ENCODE results near the gene TSR3.
A peak's percentile ranks its signal among the peaks of the same experiment; 100 is the strongest.

TSR3 gene

DNA sequence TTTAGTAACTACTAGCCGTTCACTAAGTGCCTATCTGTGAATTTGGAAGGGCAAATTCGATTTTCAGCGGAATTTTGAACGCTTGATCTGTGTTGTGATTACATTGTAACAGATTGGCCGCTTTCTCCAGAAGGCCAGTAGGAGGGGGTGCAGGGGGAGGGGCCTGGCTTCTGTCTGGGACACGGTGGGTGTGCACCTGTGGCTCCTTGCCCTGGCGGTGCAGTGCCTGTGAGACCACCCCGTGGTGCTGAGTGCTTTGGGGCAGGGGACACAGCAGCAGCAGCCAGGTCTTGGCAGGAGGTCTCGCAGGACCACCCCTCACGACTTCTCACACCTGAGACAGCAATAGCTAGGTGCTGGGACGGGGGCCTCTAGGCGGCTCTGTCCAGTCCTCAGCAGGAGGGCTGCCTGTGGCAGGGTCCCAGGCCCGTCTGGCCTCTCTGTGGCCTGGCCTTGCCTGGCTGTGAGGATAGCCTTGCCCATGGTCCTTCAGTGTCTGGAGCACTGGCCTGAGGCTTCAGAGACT lies 40.4 kb downstream of the TSR3 start:
- DNase-seq (ENCODE audit: low spot score), result no peak
- no peak for FAIRE-seq

- FAIRE-seq, result no peak
- no peak for DNase-seq (ENCODE audit: low spot score)
Observed at GRCh38 chr16:1310832-1311200, 40.9 kb downstream of the TSR3 start.

GRCh38 chr16:1309888-1310831 lies 41.5 kb downstream of the TSR3 start:
- FAIRE-seq (no peak), DNase-seq (ENCODE audit: low spot score) (no peak)

- DNase-seq (ENCODE audit: low spot score), result peak; percentile 95
- FAIRE-seq, result peak; percentile 97
Observed at GRCh38 chr16:1308977-1309885, 42.4 kb downstream of the TSR3 start, which contains the start of gene UBE2I. Gene UBE2I, plus strand, starts transcription at chr16:1309636. Its CDS starts 4,395 bp downstream, at chr16:1314031.

GRCh38 chr16:1308036-1308976 lies 43.4 kb downstream of the TSR3 start:
- FAIRE-seq (peak; percentile 93), DNase-seq (ENCODE audit: low spot score) (no peak)

GRCh38 chr16:1306334-1306733 lies 45.3 kb downstream of the TSR3 start:
- FAIRE-seq, result no peak
- DNase-seq (ENCODE audit: low spot score), result no peak

GRCh38 chr16:1305823-1306222 lies 45.9 kb downstream of the TSR3 start:
- DNase-seq (ENCODE audit: low spot score), result no peak
- no peak for FAIRE-seq

DNA sequence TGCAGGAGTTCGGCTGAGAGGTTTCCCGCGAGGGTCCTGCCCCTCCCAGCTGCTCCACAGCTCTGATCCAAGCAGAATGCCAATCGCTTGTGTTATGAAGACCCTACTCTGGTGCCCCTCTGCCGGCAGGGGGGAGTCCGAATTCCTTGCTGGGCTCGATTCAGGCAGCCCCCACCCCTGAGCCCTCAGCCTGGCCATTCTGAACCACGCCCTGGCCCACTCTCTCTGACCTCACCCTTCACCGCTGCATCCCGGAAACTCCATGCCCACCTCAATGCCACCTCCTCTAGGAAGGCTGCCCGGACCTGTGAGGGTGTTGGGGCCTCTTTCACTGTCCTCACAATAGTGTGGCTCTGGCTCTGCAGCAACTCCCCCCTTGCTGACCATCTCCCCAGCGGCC lies 50.1 kb downstream of the TSR3 start:
- DNase-seq (ENCODE audit: low spot score) (no peak), FAIRE-seq (no peak)

GRCh38 chr16:1300664-1301476 lies 50.8 kb downstream of the TSR3 start:
- no peak for FAIRE-seq
- DNase-seq (ENCODE audit: low spot score), result peak; percentile 68

- FAIRE-seq, result no peak
Observed at GRCh38 chr16:1299868-1300203, 51.8 kb downstream of the TSR3 start.

More at GRCh38 chr16:1299868-1300203, 51.8 kb downstream of the TSR3 start:
- DNase-seq (ENCODE audit: low spot score), result no peak
